GM21619 (cell line): ENCODE data around the gene PCDHGA7.
"Not testable (repeated sequence)": the region's sequence is repeated elsewhere in the genome, so short reads cannot be mapped to it uniquely, and the experiment has no call there.

Source experiments
- ATAC-seq: cut with Tn5 transposase; IDR thresholded peaks from one replicate; pipeline ENCODE4 v1.9.1; 2021; ENCODE audit not compliant: unreplicated experiment

PCDHGA7 gene

GRCh38 chr5:141422742-141423291 is 40.3 kb downstream of the PCDHGA7 start:
- no peak for ATAC-seq

GRCh38 chr5:141427783-141428426 is 45.4 kb downstream of the PCDHGA7 start:
- ATAC-seq = no peak

DNA sequence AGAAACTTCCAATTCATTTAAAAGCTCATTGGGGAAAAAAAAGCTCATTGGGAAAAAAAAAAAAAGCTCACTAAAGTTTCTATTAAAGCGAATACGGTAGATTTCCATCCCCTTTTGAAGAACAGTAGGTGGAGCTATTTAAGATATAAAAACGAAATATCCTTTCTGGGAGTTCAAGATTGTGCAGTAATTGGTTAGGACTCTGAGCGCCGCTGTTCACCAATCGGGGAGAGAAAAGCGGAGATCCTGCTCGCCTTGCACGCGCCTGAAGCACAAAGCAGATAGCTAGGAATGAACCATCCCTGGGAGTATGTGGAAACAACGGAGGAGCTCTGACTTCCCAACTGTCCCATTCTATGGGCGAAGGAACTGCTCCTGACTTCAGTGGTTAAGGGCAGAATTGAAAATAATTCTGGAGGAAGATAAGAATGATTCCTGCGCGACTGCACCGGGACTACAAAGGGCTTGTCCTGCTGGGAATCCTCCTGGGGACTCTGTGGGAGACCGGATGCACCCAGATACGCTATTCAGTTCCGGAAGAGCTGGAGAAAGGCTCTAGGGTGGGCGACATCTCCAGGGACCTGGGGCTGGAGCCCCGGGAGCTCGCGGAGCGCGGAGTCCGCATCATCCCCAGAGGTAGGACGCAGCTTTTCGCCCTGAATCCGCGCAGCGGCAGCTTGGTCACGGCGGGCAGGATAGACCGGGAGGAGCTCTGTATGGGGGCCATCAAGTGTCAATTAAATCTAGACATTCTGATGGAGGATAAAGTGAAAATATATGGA is 48.0 kb downstream of the PCDHGA7 start, which contains the start of gene PCDHGA12:
Gene PCDHGA12 (plus strand): TSS at position 176 of the 782 bp plus-strand sequence. CDS start 253 bp downstream, at position 429.
- ATAC-seq = peak; percentile 85

GRCh38 chr5:141431286-141431685 is 48.7 kb downstream of the PCDHGA7 start:
- peak; percentile 68 for ATAC-seq

GRCh38 chr5:141432308-141432707 is 49.8 kb downstream of the PCDHGA7 start:
- not testable (repeated sequence) for ATAC-seq

GRCh38 chr5:141432726-141433125 is 50.2 kb downstream of the PCDHGA7 start:
- ATAC-seq = not testable (repeated sequence)

GRCh38 chr5:141434006-141434405 is 51.5 kb downstream of the PCDHGA7 start:
- no peak for ATAC-seq
